Karpas-422 (cell line): ENCODE results near the gene MYBPHL. TPM values are rescaled to one million over a fixed set of nuclear protein-coding genes. Genes with fewer than 3 reads are reported as not detected.

ENCODE experiments used
- DNase-seq: peaks from one replicate; pipeline ENCODE4 v3.0.0-alpha.2; 2015
- H2AFZ ChIP-seq: fragments of 200-600 bp; sonication (generic); 2 replicates; pipeline ENCODE4 v1.6.1; 2014; ENCODE audit warnings: antibody characterized with exemption, low read length, mixed read lengths
- H3K27ac ChIP-seq: fragments of 200-600 bp; sonication (generic); 2 replicates; pipeline ENCODE4 v1.5.1; 2014; ENCODE audit warnings: mild to moderate bottlenecking, low read length, moderate library complexity
- H3K27me3 ChIP-seq: fragments of 200-600 bp; sonication (generic); 2 replicates; pipeline ENCODE4 v1.6.1; 2014; ENCODE audit warnings: low read length, mixed read lengths
- H3K36me3 ChIP-seq: fragments of 200-600 bp; sonication (generic); 2 replicates; pipeline ENCODE4 v1.6.1; 2014; ENCODE audit warnings: low read length, mixed read lengths; ENCODE audit not compliant: insufficient read depth
- H3K4me1 ChIP-seq: fragments of 200-600 bp; sonication (generic); 2 replicates; pipeline ENCODE4 v1.6.1; 2014; ENCODE audit warnings: mild to moderate bottlenecking, low read length, mixed read lengths
- H3K4me2 ChIP-seq: fragments of 200-600 bp; sonication (generic); 2 replicates; pipeline ENCODE4 v1.6.1; 2014; ENCODE audit warnings: low read length, low read depth, mild to moderate bottlenecking; ENCODE audit not compliant: poor library complexity, severe bottlenecking
- H3K4me3 ChIP-seq: fragments of 200-600 bp; sonication (generic); 2 replicates; pipeline ENCODE4 v1.5.1; 2014; ENCODE audit warnings: mild to moderate bottlenecking, antibody characterized with exemption, low read length, mixed read lengths
- H3K79me2 ChIP-seq: fragments of 200-600 bp; sonication (generic); 2 replicates; pipeline ENCODE4 v1.6.1; 2014; ENCODE audit warnings: mild to moderate bottlenecking, low read length, mixed read lengths
- H3K9ac ChIP-seq: fragments of 200-600 bp; sonication (generic); 2 replicates; pipeline ENCODE4 v1.6.0; 2014; ENCODE audit warnings: low read length
- H3K9me2 ChIP-seq: fragments of 200-600 bp; sonication (generic), shearing (Covaris generic); replicated peaks from 2 replicates; pipeline ENCODE4 v1.6.0; 2014; ENCODE audit warnings: mild to moderate bottlenecking, low read length, moderate library complexity; ENCODE audit not compliant: insufficient read depth
- H3K9me3 ChIP-seq: fragments of 300-700, 200-600 bp; sonication (generic); 2 replicates; pipeline ENCODE4 v1.6.1; 2014; ENCODE audit warnings: low read length, mixed read lengths
- H4K20me1 ChIP-seq: fragments of 200-600 bp; sonication (generic); 2 replicates; pipeline ENCODE4 v1.6.1; 2014; ENCODE audit warnings: mild to moderate bottlenecking, antibody characterized with exemption, low read length, low read depth; ENCODE audit not compliant: insufficient read depth
- total RNA-seq: library from RNA; depleted of rRNA; stranded (reverse); fragments of >200 nt; shearing (Covaris generic); gene quantifications from 2 replicates; pipeline ENCODE4 v1.2.3, GENCODE V29; 2014; ENCODE audit warnings: low replicate concordance; rRNA removed

MYBPHL gene, protein sequence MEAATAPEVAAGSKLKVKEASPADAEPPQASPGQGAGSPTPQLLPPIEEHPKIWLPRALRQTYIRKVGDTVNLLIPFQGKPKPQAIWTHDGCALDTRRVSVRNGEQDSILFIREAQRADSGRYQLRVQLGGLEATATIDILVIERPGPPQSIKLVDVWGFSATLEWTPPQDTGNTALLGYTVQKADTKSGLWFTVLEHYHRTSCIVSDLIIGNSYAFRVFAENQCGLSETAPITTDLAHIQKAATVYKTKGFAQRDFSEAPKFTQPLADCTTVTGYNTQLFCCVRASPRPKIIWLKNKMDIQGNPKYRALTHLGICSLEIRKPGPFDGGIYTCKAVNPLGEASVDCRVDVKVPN
- total RNA-seq: 0.14 and 4.3 TPM in 2 replicates

GRCh38 chr1:109306832-109307273 is at the start of gene MYBPHL:
Gene MYBPHL (minus strand): TSS chr1:109307011. CDS start chr1:109306991, 20 bp downstream.
- Histone ChIP-seq H3K9me3 (no peaks in the 10 kb centered on the region), H3K36me3 (no peaks in the 10 kb centered on the region), H3K9ac (peak within 1 kb of the TSS; percentile 64), H3K27ac (peak within 1 kb of the TSS; percentile 94), H3K9me2 (no peaks in the 10 kb centered on the region), H3K4me1 (peaks cover 63% of the 10 kb centered on the region), H3K4me2 (peak within 1 kb of the TSS; percentile 82), H3K27me3 (no peaks in the 10 kb centered on the region), H3K79me2 (no peaks in the 10 kb centered on the region), H3K4me3 (peak within 1 kb of the TSS; percentile 64), H4K20me1 (no peaks in the 10 kb centered on the region), H2AFZ (0 out of 2 replicates have a peak within 1 kb of the TSS, but pooled peaks have one; percentile 38)
- no peak for DNase-seq

- Histone ChIP-seq H3K27ac (no peak overlapping the region), H3K4me3 (no peak overlapping the region), H3K4me1 (peaks cover 6% of the 10 kb centered on the region; the same call in 1 of the 2 replicates), H3K9me2 (no peaks in the 10 kb centered on the region), H4K20me1 (no peaks in the 10 kb centered on the region), H3K79me2 (no peaks in the 10 kb centered on the region), H3K4me2 (no peak overlapping the region), H3K36me3 (no peaks in the 10 kb centered on the region), H3K9ac (no peak overlapping the region), H3K9me3 (no peaks in the 10 kb centered on the region), H3K27me3 (no peaks in the 10 kb centered on the region; the same call in 1 of the 2 replicates), H2AFZ (no peak overlapping the region)
- DNase-seq: no peak
These were observed 49.7 kb upstream of the MYBPHL start for GRCh38 chr1:109356505-109356904.

GRCh38 chr1:109354929-109355328 is 48.1 kb upstream of the MYBPHL start:
- Histone ChIP-seq H3K79me2 (no peaks in the 10 kb centered on the region), H3K36me3 (no peaks in the 10 kb centered on the region), H3K4me3 (no peak overlapping the region), H3K9ac (no peak overlapping the region), H3K9me3 (no peaks in the 10 kb centered on the region), H3K4me1 (no peaks in the 10 kb centered on the region), H3K9me2 (no peaks in the 10 kb centered on the region), H2AFZ (no peak overlapping the region), H3K4me2 (no peak overlapping the region), H3K27ac (no peak overlapping the region), H4K20me1 (no peaks in the 10 kb centered on the region), H3K27me3 (no peaks in the 10 kb centered on the region; the same call in 1 of the 2 replicates)
- DNase-seq: no peak

DNA sequence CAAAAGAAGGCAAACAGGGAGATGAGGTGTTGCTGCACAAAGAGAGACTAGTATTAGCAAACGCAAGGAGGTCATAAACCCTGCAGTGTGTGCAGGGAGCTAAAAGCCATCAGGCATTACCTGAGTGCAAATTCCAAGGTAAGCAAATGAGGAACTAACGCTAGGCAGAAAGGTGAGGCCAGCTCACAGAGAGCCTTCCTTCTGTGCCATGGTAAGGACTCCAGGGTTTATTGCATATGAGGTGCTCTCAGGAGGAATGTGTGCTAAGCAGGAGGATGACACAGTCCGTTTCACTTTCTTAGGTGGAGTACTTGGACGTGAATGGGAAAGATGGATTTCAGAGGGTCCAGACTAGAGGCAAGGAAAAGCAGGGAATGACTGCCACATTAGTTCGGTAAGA is 44.6 kb upstream of the MYBPHL start:
- Histone ChIP-seq H3K9me3 (no peaks in the 10 kb centered on the region), H3K79me2 (no peaks in the 10 kb centered on the region), H2AFZ (no peak overlapping the region), H3K36me3 (no peaks in the 10 kb centered on the region), H3K4me3 (no peak overlapping the region), H3K9ac (no peak overlapping the region), H3K27me3 (no peaks in the 10 kb centered on the region), H3K9me2 (no peaks in the 10 kb centered on the region), H3K4me2 (no peak overlapping the region), H3K4me1 (no peaks in the 10 kb centered on the region), H4K20me1 (no peaks in the 10 kb centered on the region), H3K27ac (no peak overlapping the region)
- DNase-seq: no peak

DNA sequence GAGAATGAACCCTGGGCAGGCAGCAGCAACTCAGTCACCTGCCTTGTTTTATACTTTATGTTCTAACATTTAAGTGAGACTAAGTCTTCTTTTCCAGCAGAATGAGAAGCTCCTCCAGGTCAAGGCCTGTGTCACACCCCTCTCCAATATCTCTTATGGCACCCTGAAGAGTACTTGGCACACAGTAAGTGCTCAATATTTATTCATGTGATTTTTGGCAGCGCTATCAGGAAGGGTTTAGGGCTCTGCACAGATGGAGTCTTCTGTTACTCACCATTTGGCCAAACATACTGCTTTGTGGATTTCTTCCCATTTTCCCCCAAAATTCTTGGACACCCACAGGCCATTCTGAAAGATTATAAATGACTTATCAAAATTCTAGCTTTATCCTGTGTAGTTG is 43.8 kb upstream of the MYBPHL start:
- H3K27me3 ChIP-seq: no peaks in the 10 kb centered on the region
- no peak for DNase-seq
- H3K9me3 ChIP-seq: no peaks in the 10 kb centered on the region
- H4K20me1 ChIP-seq: no peaks in the 10 kb centered on the region
- no peak overlapping the region for H3K4me2 ChIP-seq
- no peak overlapping the region for H3K27ac ChIP-seq
- no peak overlapping the region for H3K9ac ChIP-seq
- no peaks in the 10 kb centered on the region for H3K9me2 ChIP-seq
- no peak overlapping the region for H2AFZ ChIP-seq
- H3K36me3 ChIP-seq: no peaks in the 10 kb centered on the region
- no peaks in the 10 kb centered on the region for H3K4me1 ChIP-seq
- H3K79me2 ChIP-seq: no peaks in the 10 kb centered on the region
- no peak overlapping the region for H3K4me3 ChIP-seq

DNA sequence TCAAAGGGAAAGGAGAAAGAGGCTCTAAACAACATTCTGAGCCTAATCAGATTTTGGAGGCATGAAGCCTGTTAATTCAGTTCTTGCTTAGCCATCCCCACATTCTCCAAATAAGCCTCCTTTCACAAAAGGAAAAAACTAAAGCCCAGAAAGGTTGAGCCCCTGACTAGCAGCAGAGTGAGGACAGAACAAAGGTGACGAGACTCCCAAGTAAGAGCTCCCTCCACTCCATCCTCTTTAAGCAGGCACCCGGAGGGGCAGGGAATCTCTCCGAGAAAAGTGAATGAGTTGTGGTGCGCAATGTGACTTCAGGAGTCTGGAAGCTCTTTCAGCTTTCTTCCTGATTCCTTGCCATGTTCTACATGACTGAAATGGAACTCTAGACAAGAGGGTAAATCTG is 43.4 kb upstream of the MYBPHL start:
- no peak for DNase-seq
- Histone ChIP-seq H3K4me2 (no peak overlapping the region), H3K36me3 (no peaks in the 10 kb centered on the region), H3K9me3 (no peaks in the 10 kb centered on the region), H3K79me2 (no peaks in the 10 kb centered on the region), H3K9ac (no peak overlapping the region), H4K20me1 (no peaks in the 10 kb centered on the region), H2AFZ (no peak overlapping the region), H3K4me3 (no peak overlapping the region), H3K27me3 (no peaks in the 10 kb centered on the region), H3K9me2 (no peaks in the 10 kb centered on the region), H3K27ac (no peak overlapping the region), H3K4me1 (no peaks in the 10 kb centered on the region)

DNA sequence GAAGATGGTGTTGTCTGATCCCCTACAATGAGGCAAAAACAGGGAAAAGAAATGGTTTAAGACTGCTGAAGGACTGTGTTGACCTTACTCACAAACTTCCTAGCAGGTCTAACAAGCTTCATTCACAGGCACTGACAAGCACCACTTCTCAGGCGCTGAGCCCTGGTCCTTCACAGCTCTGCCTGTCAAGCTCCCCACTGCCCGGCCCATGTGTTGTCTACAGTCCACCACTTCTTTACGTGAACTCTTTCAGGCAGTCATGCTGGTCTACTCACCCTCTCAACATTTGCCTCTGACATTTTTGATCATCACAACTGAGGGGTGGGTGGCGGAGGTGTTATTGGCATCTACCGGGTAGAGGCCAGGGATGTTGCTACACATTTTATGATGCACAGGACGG is 40.7 kb upstream of the MYBPHL start:
- H3K4me1 ChIP-seq: no peaks in the 10 kb centered on the region
- H3K27me3 ChIP-seq: no peaks in the 10 kb centered on the region
- no peaks in the 10 kb centered on the region for H3K9me2 ChIP-seq
- H3K27ac ChIP-seq: no peak overlapping the region
- H4K20me1 ChIP-seq: no peaks in the 10 kb centered on the region
- H3K36me3 ChIP-seq: no peaks in the 10 kb centered on the region
- no peaks in the 10 kb centered on the region for H3K9me3 ChIP-seq
- H2AFZ ChIP-seq: no peak overlapping the region
- no peak overlapping the region for H3K4me3 ChIP-seq
- no peak overlapping the region for H3K9ac ChIP-seq
- H3K4me2 ChIP-seq: no peak overlapping the region
- H3K79me2 ChIP-seq: no peaks in the 10 kb centered on the region
- DNase-seq: no peak

DNA sequence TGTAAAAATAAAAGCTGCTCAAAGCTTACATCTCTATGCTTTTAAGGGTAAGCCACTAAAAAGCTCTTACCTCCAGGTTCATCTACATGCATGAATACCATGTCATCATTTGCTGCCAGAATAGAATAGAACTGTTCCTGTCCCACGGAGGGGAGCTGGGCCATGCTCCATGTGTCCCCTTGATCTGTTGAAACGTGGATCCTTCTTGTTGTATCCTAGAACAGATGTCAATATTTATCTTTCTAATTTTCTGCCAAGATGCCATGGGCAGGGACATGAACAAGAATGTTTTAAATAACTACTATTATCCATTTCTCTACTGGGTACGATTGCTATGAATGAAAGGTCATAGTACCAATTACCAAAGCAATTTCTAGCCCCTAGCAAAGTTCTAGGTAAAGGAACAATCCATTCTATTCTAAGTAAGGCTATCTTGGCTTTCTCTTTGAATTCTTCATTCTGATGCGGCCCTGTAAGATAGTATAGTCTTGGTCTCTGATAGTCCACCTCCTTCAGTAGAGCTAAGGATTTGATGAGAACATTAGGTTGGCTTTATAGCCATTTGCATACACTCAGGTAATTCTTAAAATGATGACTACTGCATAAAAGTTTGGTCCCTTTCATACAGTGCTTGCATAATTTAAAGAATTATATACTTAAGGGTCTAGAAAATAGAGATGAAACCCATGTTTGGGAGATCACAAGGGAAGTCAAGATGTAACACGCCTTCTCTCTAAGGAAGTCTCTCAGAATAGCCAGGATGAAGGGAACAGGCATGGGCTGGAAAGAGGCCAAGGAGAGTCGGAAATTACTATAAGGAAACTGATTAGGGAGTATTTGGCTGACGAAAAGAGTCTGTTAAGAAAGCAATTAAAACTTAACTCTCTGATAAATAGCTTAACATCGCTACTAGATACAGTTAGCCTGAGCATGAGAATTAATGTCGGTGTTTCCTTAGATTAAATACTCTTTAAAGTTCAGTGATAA is 35.4 kb upstream of the MYBPHL start:
- H3K9me2 ChIP-seq: no peaks in the 10 kb centered on the region
- no peaks in the 10 kb centered on the region for H3K79me2 ChIP-seq
- H2AFZ ChIP-seq: no peak overlapping the region
- no peak overlapping the region for H3K27ac ChIP-seq
- peaks cover 14% of the 10 kb centered on the region for H3K4me1 ChIP-seq
- H3K4me2 ChIP-seq: no peak overlapping the region
- no peak overlapping the region for H3K9ac ChIP-seq
- no peak for DNase-seq
- no peaks in the 10 kb centered on the region for H4K20me1 ChIP-seq
- no peaks in the 10 kb centered on the region for H3K36me3 ChIP-seq
- H3K9me3 ChIP-seq: no peaks in the 10 kb centered on the region
- H3K27me3 ChIP-seq: no peaks in the 10 kb centered on the region
- H3K4me3 ChIP-seq: no peak overlapping the region
